Measurements from ENCODE around the gene ANO7.

DNA sequence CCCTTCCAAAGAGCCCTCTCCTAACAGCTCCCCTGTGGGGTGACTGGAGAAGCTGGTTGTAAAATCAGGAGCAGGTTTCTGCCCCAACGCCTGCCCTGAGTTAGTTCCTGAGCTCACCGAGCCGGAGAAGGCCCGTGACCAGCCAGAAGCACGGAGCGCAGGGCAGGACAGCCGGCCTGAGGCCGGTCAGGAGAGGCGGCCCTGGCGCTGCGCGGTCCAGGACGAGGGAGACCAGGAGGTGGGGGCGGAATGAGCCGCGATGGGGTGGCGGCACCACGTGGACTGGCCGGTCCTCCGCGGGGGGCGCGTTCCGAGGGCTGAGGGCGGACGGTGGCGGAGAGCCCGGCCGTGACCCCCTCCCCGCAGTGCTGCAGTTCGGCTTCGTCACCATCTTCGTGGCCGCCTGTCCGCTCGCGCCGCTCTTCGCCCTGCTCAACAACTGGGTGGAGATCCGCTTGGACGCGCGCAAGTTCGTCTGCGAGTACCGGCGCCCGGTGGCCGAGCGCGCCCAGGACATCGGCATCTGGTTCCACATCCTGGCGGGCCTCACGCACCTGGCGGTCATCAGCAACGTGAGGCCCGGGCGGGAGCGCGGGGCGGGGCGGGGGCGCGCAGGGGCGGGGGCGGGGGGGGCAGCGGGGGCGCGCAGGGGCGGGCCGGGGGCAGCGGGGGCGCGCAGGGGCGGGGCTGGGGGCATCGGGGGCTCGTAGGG lies 29.0 kb downstream of the ANO7 start:
- TF ChIP-seq NFKB2 (CRISPR knock-in tag; IDR thresholded peaks at IDR 0.05; ENCODE audit: borderline replicate concordance) (peak; percentile 80), KAT8 (CRISPR knock-in tag; IDR thresholded peaks at IDR 0.05) (peak; percentile 55)
- TF ChIP-seq, protein P1, sequence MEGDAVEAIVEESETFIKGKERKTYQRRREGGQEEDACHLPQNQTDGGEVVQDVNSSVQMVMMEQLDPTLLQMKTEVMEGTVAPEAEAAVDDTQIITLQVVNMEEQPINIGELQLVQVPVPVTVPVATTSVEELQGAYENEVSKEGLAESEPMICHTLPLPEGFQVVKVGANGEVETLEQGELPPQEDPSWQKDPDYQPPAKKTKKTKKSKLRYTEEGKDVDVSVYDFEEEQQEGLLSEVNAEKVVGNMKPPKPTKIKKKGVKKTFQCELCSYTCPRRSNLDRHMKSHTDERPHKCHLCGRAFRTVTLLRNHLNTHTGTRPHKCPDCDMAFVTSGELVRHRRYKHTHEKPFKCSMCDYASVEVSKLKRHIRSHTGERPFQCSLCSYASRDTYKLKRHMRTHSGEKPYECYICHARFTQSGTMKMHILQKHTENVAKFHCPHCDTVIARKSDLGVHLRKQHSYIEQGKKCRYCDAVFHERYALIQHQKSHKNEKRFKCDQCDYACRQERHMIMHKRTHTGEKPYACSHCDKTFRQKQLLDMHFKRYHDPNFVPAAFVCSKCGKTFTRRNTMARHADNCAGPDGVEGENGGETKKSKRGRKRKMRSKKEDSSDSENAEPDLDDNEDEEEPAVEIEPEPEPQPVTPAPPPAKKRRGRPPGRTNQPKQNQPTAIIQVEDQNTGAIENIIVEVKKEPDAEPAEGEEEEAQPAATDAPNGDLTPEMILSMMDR (CRISPR knock-in tag; IDR thresholded peaks at IDR 0.05): peak; percentile 56
